Endothelial cell of umbilical vein (primary cell): ENCODE results near the gene DUSP2. TPM values are rescaled to one million over a fixed set of nuclear protein-coding genes. Genes with fewer than 3 reads are reported as not detected.

Experiments used
- BruUV-seq: library from RNA; stranded (reverse); fragments of 400-500 nt; replicated peaks from 2 replicates; lab custom pipeline; 2021; lab: Mats Ljungman, UMichigan
- CTCF ChIA-PET: fragments of 300-600, 350-600 bp; sonication (Branson Sonifier 250); formaldehyde crosslinking; loops from one replicate; lab custom pipeline; 2021; ENCODE audit warnings: antibody characterized with exemption, inconsistent platforms; lab: Charles Lee
- POLR2A ChIA-PET: fragments of 300-600, 350-600 bp; sonication (Branson Sonifier 250); formaldehyde crosslinking; loops from one replicate; lab custom pipeline; 2021; ENCODE audit warnings: antibody characterized with exemption, inconsistent platforms; lab: Charles Lee
- DNase-seq: peaks from one replicate; pipeline ENCODE4 v3.0.0-alpha.2; 2011; ENCODE audit warnings: low read depth, low spot score
- FAIRE-seq: peaks from 2 replicates; lab custom pipeline; 2011; peaks lifted over from hg19 to GRCh38; lab: Jason Lieb, UNC
- H2AFZ ChIP-seq: 2 replicates; pipeline ENCODE4 v1.6.0; 2012; ENCODE audit warnings: low read depth, low read length, control low read depth, inconsistent platforms
- H3K27ac ChIP-seq: 2 replicates; pipeline ENCODE4 v1.5.1; 2011; ENCODE audit warnings: low read depth, mild to moderate bottlenecking, control low read depth, low read length, moderate library complexity; ENCODE audit not compliant: insufficient read depth
- H3K27me3 ChIP-seq, 2 experiments: 2 replicates each; pipeline versions ENCODE4 v1.6.0 to v1.6.1; 2011; ENCODE audit warnings: low read length in 2 of 2, mixed read lengths in 1 of 2; ENCODE audit not compliant: control insufficient read depth in 2 of 2, insufficient read depth in 2 of 2
- H3K36me3 ChIP-seq, 2 experiments: 2 replicates in 1 of 2; 3 replicates in 1 of 2; pipeline ENCODE4 v1.5.1; 2011; ENCODE audit warnings: low read length in 2 of 2, mild to moderate bottlenecking in 1 of 2, moderate library complexity in 1 of 2; ENCODE audit not compliant: control insufficient read depth in 2 of 2, insufficient read depth in 2 of 2; ENCODE audit errors: extremely low read depth in 1 of 2
- H3K4me1 ChIP-seq: 3 replicates; pipeline ENCODE4 v1.5.1; 2011; ENCODE audit warnings: mild to moderate bottlenecking, low read length; ENCODE audit not compliant: control insufficient read depth, insufficient read depth; ENCODE audit errors: extremely low read depth
- H3K4me2 ChIP-seq: 2 replicates; pipeline ENCODE4 v1.6.1; 2011; ENCODE audit warnings: low read length, control low read depth, mixed read lengths; ENCODE audit not compliant: insufficient read depth
- H3K4me3 ChIP-seq, 3 experiments: fragments of 200-600 bp in 1 of 3; sonication (generic), shearing (Covaris generic) in 1 of 3; replicated peaks in 1 of 3; 2 replicates each; pipeline ENCODE4 v1.5.1; 2011 to 2016; ENCODE audit warnings: control low read depth in 3 of 3, low read length in 3 of 3, mild to moderate bottlenecking in 2 of 3, inconsistent platforms in 1 of 3, low read depth in 1 of 3, moderate library complexity in 1 of 3; ENCODE audit not compliant: insufficient read depth in 1 of 3
- H3K79me2 ChIP-seq: 2 replicates; pipeline ENCODE4 v1.6.0; 2012; ENCODE audit warnings: low read length, inconsistent platforms; ENCODE audit not compliant: control insufficient read depth, insufficient read depth
- H3K9ac ChIP-seq: replicated peaks from 2 replicates; pipeline ENCODE3; 2011; ENCODE audit warnings: low read length, control low read depth; ENCODE audit not compliant: insufficient read depth; ENCODE audit errors: extremely low read depth
- H3K9me1 ChIP-seq: replicated peaks from 3 replicates; pipeline ENCODE4 v1.6.0; 2011; ENCODE audit warnings: mild to moderate bottlenecking, low read length; ENCODE audit not compliant: control insufficient read depth, insufficient read depth; ENCODE audit errors: extremely low read depth
- H3K9me3 ChIP-seq: replicated peaks from 2 replicates; pipeline ENCODE4 v1.5.1; 2012; ENCODE audit warnings: low read length, inconsistent platforms; ENCODE audit not compliant: control insufficient read depth, insufficient read depth
- H4K20me1 ChIP-seq: replicated peaks from 2 replicates; pipeline ENCODE3; 2011; ENCODE audit warnings: mild to moderate bottlenecking, low read length; ENCODE audit not compliant: control insufficient read depth, insufficient read depth; ENCODE audit errors: extremely low read depth
- FOS ChIP-seq: IDR thresholded peaks from 2 replicates; pipeline ENCODE4 v1.6.1; 2011; ENCODE audit warnings: mild to moderate bottlenecking, low read length, moderate library complexity, borderline replicate concordance; ENCODE audit not compliant: insufficient read depth
- GATA2 ChIP-seq: IDR thresholded peaks from 2 replicates; pipeline ENCODE4 v1.7.0; 2011; ENCODE audit warnings: low read depth, mild to moderate bottlenecking, moderate library complexity, mixed read lengths, low read length; ENCODE audit not compliant: insufficient read length, insufficient read depth
- JUN ChIP-seq: IDR thresholded peaks from 2 replicates; pipeline ENCODE4 v1.6.1; 2011; ENCODE audit warnings: borderline replicate concordance, low read depth; ENCODE audit not compliant: insufficient read length, insufficient read depth
- MAX ChIP-seq: IDR thresholded peaks from 2 replicates; pipeline ENCODE4 v1.6.1; 2011; ENCODE audit not compliant: insufficient read depth, insufficient read length
- POLR2A ChIP-seq: IDR thresholded peaks from 2 replicates; pipeline ENCODE4 v1.6.1; 2012; ENCODE audit warnings: low read depth, mild to moderate bottlenecking, control low read depth, low read length
- POLR2AphosphoS5 ChIP-seq: IDR thresholded peaks from 2 replicates; pipeline ENCODE4 v1.6.1; 2012; ENCODE audit warnings: low read depth, mild to moderate bottlenecking, control low read depth, low read length, moderate library complexity; ENCODE audit not compliant: insufficient read depth
- dilution Hi-C: fragments of 300-500 bp; cut with MboI; formaldehyde crosslinking; loops from one replicate; pipeline ENCODE4 v1.15.0; 2019; ENCODE audit warnings: low sequenced_read_pairs; ENCODE audit not compliant: extremely low pct_ligation_motif_present
- intact Hi-C: fragments of 100-400 bp; cut with micrococcal nuclease; formaldehyde crosslinking; loops from one replicate; pipeline ENCODE4 v1.10.0; 2022
- polyA plus RNA-seq, 4 experiments: library from polyadenylated mRNA; depleted of rRNA in 3 of 4; stranded (reverse) in 3 of 4; unstranded in 1 of 4; fragments of >200 nt; gene quantifications; 2 replicates each; pipeline versions ENCODE4 v1.2.1 to v1.2.3, GENCODE V29; 2011 to 2012; ENCODE audit warnings: missing spikeins in 1 of 4
- total RNA-seq: library from RNA; stranded (reverse); gene quantifications from 2 replicates; pipeline ENCODE4 v1.2.3, GENCODE V29; 2021

DUSP2 gene
- total and polyA plus RNA-seq, 2 donors (not counting 3 experiments of a cell fraction or from before 2014, with no cell fraction given), result 0.33 TPM

- Histone ChIP-seq H3K27ac (no peak overlapping the region), H3K4me3 (no peak overlapping the region), H2AFZ (no peak overlapping the region), H4K20me1 (no peaks in the 10 kb centered on the region), H3K4me2 (no peak overlapping the region), H3K36me3 (no peaks in the 10 kb centered on the region), H3K27me3 (peaks cover 0 to 2% of the 10 kb centered on the region in 2 experiments), H3K79me2 (no peaks in the 10 kb centered on the region), H3K9me3 (no peaks in the 10 kb centered on the region), H3K4me1 (no peaks in the 10 kb centered on the region), H3K9me1 (no peaks in the 10 kb centered on the region), H3K9ac (no peak overlapping the region)
- intact Hi-C loops (no loop called here), dilution Hi-C loops (no loop called here)
- peak; percentile 76 for FAIRE-seq
- ChIA-PET POLR2A (no interaction called here), CTCF (interaction anchor here (1.8 kb wide), 1 partner anchor 17 kb away, joined by 7 read pairs; no protein-coding TSS in a partner anchor)
- TF ChIP-seq POLR2AphosphoS5 (no peak), GATA2 (no peak), MAX (no peak), FOS (no peak), POLR2A (no peak), JUN (no peak)
- BruUV-seq, result no TSS peak
- DNase-seq, result peak; percentile 26
These were observed 45.1 kb downstream of the DUSP2 start for GRCh38 chr2:96099861-96100798.
